HG03103 (cell line): Measurements from ENCODE around the gene TUT4.

Experiments
- ATAC-seq: cut with Tn5 transposase; IDR thresholded peaks from one replicate; pipeline ENCODE4 v1.9.1; 2021; ENCODE audit warnings: low read depth; ENCODE audit not compliant: unreplicated experiment

Gene TUT4

GRCh38 chr1:52473039-52473438 lies 79.9 kb downstream of the TUT4 start:
- no peak for ATAC-seq

DNA sequence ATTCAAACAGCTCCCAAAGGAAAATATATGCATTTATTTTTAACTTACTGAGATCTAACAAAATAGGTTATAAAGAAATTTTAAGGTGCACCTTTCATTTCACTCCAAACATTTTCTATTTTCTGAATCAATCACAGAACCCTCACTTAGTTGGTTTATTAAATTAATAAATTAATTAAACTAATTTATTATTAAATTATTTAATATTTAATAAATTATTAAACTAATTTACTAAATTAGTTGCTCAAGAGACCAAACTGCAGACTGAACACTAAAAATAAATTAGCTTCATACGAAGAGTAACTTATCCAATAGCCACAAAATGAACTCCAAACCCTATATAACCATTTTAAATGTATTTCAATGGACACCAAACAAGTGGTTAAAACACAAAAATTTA lies 80.5 kb downstream of the TUT4 start:
- no peak for ATAC-seq

- ATAC-seq, result no peak
Observed at GRCh38 chr1:52469108-52469507, 83.8 kb downstream of the TUT4 start.

GRCh38 chr1:52463891-52464290 lies 89.0 kb downstream of the TUT4 start:
- no peak for ATAC-seq

GRCh38 chr1:52461821-52462220 lies 91.1 kb downstream of the TUT4 start:
- ATAC-seq, result no peak

DNA sequence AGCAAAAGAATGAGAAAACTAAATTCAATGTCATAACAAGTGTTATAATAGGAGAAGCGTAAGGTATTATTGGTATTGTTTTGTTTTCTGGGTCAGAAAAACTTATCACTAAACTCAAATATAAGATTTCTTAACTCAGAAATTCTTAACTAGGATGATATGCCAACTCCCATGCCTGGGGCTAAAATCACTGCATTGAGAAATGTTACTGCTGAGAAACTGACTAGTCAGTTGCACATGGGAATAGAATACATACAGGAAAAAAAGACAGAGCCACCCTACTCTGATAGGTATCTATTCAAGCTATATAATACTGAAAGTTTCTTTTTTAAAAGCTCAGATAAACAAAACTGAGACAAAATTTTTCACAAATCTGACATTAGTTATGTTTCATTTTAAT lies 92.2 kb downstream of the TUT4 start:
- ATAC-seq, result no peak

DNA sequence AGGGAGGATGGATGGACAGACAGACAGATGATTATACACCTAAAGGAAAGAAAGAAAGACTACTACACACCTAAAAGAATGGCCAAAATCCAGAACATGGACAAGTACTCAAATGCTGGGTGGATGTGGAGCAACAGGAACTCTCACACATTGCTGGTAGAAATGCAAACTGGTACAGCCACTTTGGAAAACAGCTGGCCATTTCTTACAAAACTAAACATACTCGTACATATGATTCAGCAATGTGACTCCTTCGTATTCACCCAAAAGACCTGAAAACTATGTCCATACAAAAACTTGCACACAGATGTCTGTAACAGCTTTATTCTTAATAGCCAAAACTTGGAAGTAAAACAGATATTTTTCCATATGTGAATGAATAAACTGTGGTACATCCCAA lies 97.2 kb downstream of the TUT4 start:
- no peak for ATAC-seq

GRCh38 chr1:52454779-52455178 lies 98.1 kb downstream of the TUT4 start:
- ATAC-seq, result no peak

- no peak for ATAC-seq
Observed at GRCh38 chr1:52454127-52454526, 98.8 kb downstream of the TUT4 start.

DNA sequence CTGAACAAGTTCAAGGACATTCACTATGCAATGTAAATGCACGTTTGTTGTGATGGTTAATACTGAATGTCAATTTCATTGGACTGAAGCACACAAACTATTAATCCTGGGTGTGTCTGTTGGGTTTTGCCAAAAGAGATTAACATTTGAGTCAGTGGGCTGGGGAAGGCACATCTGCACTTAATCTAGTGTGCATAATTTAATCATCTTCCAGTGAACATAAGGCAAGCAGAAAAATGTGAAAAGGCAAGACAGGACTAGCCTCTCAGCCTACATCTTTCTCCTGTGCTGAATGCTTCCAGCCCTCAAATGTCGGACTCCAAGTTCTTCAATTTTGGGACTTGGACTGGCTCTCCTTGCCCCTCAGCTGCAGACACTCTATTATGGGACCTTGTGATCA lies 108.4 kb downstream of the TUT4 start:
- ATAC-seq, result no peak

- ATAC-seq, result no peak
Observed at GRCh38 chr1:52439976-52440375, 112.9 kb downstream of the TUT4 start.

- ATAC-seq, result no peak
Observed at GRCh38 chr1:52436817-52437216, 116.1 kb downstream of the TUT4 start.

DNA sequence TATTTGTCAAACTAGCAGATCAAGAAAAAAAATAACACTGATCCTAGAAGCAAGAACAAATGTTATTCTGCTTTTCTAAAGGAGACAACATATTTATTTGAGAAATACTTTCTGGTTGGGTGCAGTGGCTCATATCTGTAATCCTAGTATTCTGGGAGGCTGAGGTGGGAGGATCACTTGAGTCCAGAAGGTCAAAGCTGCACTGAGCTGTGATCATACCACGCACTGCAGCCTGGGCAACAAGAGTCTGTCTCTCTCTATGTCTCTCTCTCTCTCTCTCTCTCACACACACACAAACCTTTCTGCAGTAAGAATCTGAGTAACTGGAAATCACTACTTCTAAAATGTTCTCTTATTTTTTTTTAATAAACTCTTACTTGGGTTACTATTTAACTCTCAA lies 117.2 kb downstream of the TUT4 start:
- ATAC-seq, result no peak

DNA sequence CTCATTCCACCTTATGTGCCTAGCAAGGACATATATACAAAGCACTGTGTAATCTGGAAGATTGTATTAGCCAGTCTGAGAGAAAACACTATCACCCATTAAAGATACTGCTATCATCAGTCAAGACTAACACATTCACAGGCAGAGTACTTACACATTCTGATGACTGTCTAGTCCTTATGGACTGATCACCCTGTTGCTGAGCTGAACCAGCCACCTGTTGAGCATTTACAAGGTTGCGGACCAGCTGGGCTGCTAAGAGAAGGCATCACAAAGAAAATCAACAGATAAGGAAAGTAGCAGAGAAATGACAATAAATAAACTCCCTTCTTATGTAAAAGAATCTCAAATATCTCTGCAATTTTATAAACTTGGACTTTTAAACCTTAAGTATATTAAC lies 117.7 kb downstream of the TUT4 start:
- ATAC-seq, result no peak

DNA sequence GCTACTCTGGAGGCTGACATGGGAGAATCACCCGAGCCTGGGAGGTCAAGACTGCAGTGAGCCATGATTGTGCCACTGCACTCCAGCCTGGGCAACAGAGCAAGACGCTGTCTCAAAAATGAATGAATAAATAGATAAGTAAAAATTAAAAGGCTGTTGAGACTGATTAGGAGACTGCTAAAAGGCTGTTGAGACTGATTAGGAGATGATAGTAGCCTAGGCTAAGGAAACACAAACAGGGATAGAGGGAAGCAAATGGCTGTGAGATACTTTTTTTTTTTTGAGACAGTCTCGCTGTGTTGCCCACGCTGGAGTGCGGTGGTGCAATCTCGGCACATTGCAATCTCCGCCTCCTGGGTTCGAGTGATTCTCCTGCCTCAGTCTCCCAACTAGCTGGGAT lies 120.1 kb downstream of the TUT4 start:
- no peak for ATAC-seq

GRCh38 chr1:52427152-52427551 lies 125.7 kb downstream of the TUT4 start:
- ATAC-seq, result no peak

- no peak for ATAC-seq
Observed at GRCh38 chr1:52426371-52426770, 126.5 kb downstream of the TUT4 start.

- ATAC-seq, result no peak
Observed at GRCh38 chr1:52424813-52425212, 128.1 kb downstream of the TUT4 start.

DNA sequence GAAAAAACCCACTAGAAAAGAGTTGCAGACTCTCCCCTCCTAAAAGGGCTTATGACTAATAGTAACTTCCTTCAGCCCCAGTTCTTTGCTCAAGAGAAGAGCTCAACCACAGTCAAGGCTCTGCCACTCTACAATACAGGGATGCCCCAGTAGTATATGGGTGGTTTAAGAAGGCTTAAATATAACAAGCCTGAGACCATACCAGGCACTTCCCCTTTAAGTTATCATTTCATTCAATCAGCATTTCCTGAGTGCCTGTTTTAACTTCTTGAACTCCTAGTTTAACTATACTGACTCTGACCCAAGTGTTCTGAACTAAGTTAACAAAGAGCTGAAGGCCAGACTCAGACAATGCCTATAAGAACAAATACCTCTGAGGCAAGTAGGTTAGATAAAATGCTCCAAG lies 128.7 kb downstream of the TUT4 start:
- ATAC-seq, result no peak

DNA sequence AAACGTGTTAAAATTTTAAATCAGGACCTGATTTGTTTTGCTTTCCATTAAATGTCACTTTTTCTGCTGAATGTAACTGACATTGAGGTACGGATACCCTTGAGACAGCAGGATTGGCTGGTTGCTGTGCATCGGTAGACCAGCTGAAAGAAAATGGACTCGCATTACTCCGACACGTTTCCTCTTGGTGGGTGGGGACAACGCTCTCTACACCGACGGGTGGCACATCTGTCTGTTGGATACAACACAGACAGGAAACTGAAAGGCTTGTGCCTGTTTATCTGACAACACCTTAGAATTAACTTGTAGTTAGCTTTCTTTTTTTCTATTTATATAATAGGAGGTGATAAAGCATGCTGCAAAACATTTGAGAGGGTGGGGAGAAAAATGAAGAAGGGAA lies 129.1 kb downstream of the TUT4 start:
- ATAC-seq, result no peak

GRCh38 chr1:52423055-52423454 lies 129.8 kb downstream of the TUT4 start:
- ATAC-seq, result no peak

- no peak for ATAC-seq
Observed at GRCh38 chr1:52420713-52421112, 132.2 kb downstream of the TUT4 start.

DNA sequence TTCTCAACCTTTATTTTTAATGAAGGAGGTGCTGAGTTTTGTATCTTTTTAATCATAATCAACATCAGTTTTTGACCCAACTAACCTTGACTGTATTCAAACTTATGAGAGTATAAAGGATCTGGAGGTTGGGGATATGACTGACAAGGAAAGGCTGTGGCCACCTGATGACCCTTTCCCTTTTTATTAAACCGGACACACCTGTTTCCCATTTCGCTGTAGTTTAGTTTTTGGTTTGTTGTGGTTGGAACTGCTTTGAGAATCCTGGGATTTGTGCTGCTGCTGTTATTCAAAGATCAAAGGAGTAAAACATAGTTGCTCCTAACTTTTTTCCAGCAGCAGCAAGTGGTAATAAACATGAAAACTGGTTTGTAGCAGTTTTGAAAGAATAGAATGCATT lies 136.1 kb downstream of the TUT4 start:
- ATAC-seq, result no peak

DNA sequence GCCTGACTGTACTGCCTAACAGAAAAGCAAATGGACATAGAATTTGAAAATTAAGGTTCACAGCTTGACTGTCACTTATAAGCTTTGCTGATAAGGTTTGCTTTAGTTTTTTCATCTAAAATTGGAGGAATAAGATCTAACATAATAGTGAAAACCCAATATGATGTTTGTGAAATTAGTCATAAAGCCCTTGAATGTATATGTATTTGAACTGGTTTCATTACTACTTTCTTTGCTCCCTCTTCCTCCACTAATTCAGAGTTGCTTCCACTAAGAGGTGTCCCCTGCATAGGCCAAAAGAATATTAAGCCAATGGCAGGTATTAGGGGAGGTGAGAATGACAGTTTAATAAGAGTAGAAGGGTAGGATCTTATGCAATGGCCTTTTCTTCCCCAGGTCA lies 137.9 kb downstream of the TUT4 start:
- ATAC-seq, result no peak
